ENCODE data around the gene RALGAPA1. TPM values are rescaled to one million over a fixed set of nuclear protein-coding genes. Genes with fewer than 3 reads are reported as not detected.

The RALGAPA1 gene
- total and polyA plus RNA-seq, 2 experiments from 2014 or later, result 19.2 to 41.6 TPM

GRCh38 chr14:35766700-35767082 lies 42.4 kb downstream of the RALGAPA1 start:
- no peaks in the 10 kb centered on the region for H3K36me3 ChIP-seq (replicated peaks; ENCODE audit: insufficient read depth, low read depth)
- 71% methylated on average over 2 of the region's 2 CpGs for WGBS (ENCODE audit: low lambda C conversion rate, missing lambda C conversion rate)
- no peaks in the 10 kb centered on the region for H4K20me1 ChIP-seq (ENCODE audit: insufficient read depth, poor library complexity, severe bottlenecking)
- TF ChIP-seq EZH2 (IDR thresholded peaks at IDR 0.05; ENCODE audit: borderline replicate concordance), result no peak
- no peak for TF ChIP-seq EZH2phosphoT487 (IDR thresholded peaks at IDR 0.05; ENCODE audit: low read depth, severe bottlenecking, unreplicated experiment)
- TF ChIP-seq CTCF (IDR thresholded peaks at IDR 0.05; ENCODE audit: poor library complexity), result no peak
- no peak for DNase-seq (ENCODE audit: low spot score)
- H3K27me3 ChIP-seq, result no peaks in the 10 kb centered on the region
- H3K4me3 ChIP-seq, result no peak overlapping the region
- no peak overlapping the region for H3K4me2 ChIP-seq
- H3K9me2 ChIP-seq (replicated peaks; ENCODE audit: insufficient read depth), result no peaks in the 10 kb centered on the region
- no peaks in the 10 kb centered on the region for H3K4me1 ChIP-seq (ENCODE audit: insufficient read depth)
- no peaks in the 10 kb centered on the region for H3K9me3 ChIP-seq (ENCODE audit: low read depth)
- no peaks in the 10 kb centered on the region for H3K79me2 ChIP-seq
- H3K27ac ChIP-seq, result no peak overlapping the region
- H2AFZ ChIP-seq, result no peak overlapping the region

- H3K4me2 ChIP-seq, result no peak overlapping the region
- H3K79me2 ChIP-seq, result no peaks in the 10 kb centered on the region
- H3K27ac ChIP-seq, result no peak overlapping the region
- WGBS (ENCODE audit: low lambda C conversion rate, missing lambda C conversion rate), result 94% methylated on average over 5 of the region's 5 CpGs
- no peaks in the 10 kb centered on the region for H3K4me1 ChIP-seq (ENCODE audit: insufficient read depth)
- no peaks in the 10 kb centered on the region for H3K27me3 ChIP-seq
- H2AFZ ChIP-seq, result no peak overlapping the region
- H4K20me1 ChIP-seq (ENCODE audit: insufficient read depth, poor library complexity, severe bottlenecking), result no peaks in the 10 kb centered on the region
- H3K36me3 ChIP-seq (replicated peaks; ENCODE audit: insufficient read depth, low read depth), result no peaks in the 10 kb centered on the region
- no peaks in the 10 kb centered on the region for H3K9me3 ChIP-seq (ENCODE audit: low read depth)
- no peak for DNase-seq (ENCODE audit: low spot score)
- no peak overlapping the region for H3K4me3 ChIP-seq
- no peak for TF ChIP-seq CTCF (IDR thresholded peaks at IDR 0.05; ENCODE audit: poor library complexity)
- TF ChIP-seq EZH2phosphoT487 (IDR thresholded peaks at IDR 0.05; ENCODE audit: low read depth, severe bottlenecking, unreplicated experiment), result no peak
- no peak for TF ChIP-seq EZH2 (IDR thresholded peaks at IDR 0.05; ENCODE audit: borderline replicate concordance)
- H3K9me2 ChIP-seq (replicated peaks; ENCODE audit: insufficient read depth), result no peaks in the 10 kb centered on the region
These were observed 42.9 kb downstream of the RALGAPA1 start for GRCh38 chr14:35766036-35766699.

- Histone ChIP-seq H3K4me1 (ENCODE audit: insufficient read depth) (no peaks in the 10 kb centered on the region), H3K9me3 (ENCODE audit: low read depth) (no peaks in the 10 kb centered on the region), H3K9me2 (replicated peaks; ENCODE audit: insufficient read depth) (no peaks in the 10 kb centered on the region), H3K36me3 (replicated peaks; ENCODE audit: insufficient read depth, low read depth) (no peaks in the 10 kb centered on the region), H3K4me3 (no peak overlapping the region), H2AFZ (no peak overlapping the region), H3K79me2 (no peaks in the 10 kb centered on the region), H3K27ac (no peak overlapping the region), H3K4me2 (no peak overlapping the region), H3K27me3 (no peaks in the 10 kb centered on the region), H4K20me1 (ENCODE audit: insufficient read depth, poor library complexity, severe bottlenecking) (no peaks in the 10 kb centered on the region)
- WGBS (ENCODE audit: low lambda C conversion rate, missing lambda C conversion rate), result 93% methylated on average over 4 of the region's 4 CpGs
- TF ChIP-seq CTCF (IDR thresholded peaks at IDR 0.05; ENCODE audit: poor library complexity) (no peak), EZH2 (IDR thresholded peaks at IDR 0.05; ENCODE audit: borderline replicate concordance) (no peak), EZH2phosphoT487 (IDR thresholded peaks at IDR 0.05; ENCODE audit: low read depth, severe bottlenecking, unreplicated experiment) (no peak)
- no peak for DNase-seq (ENCODE audit: low spot score)
These were observed 47.2 kb downstream of the RALGAPA1 start for GRCh38 chr14:35761922-35762321.

Data from hepatocyte (in vitro differentiated cells).